HCEC 1CT (cell line): ENCODE measurements around the gene MYO1B.

Experiments
- DNase-seq: peaks from one replicate; pipeline ENCODE4 v3.0.0-alpha.2; 2017

Gene MYO1B

DNA sequence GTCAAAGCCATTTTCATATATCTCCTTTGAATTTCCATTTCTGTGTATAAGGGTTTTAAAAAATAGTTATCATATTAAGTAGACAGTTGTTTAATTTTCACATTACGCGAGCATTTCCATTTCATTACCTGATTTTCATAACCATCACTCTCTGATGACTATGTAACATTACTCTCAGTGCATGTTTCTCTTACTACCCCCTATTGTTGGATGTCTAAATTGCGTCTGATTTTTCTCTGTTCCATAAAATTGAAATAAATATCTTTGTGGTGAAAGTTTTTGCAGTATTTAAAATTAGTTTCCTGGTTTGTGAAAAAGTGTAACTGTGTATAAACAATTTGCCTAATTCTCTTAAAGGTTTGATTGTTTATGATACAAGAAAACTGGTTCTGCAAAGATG, 123.8 kb downstream of the MYO1B start:
- DNase-seq = peak; percentile 38

DNA sequence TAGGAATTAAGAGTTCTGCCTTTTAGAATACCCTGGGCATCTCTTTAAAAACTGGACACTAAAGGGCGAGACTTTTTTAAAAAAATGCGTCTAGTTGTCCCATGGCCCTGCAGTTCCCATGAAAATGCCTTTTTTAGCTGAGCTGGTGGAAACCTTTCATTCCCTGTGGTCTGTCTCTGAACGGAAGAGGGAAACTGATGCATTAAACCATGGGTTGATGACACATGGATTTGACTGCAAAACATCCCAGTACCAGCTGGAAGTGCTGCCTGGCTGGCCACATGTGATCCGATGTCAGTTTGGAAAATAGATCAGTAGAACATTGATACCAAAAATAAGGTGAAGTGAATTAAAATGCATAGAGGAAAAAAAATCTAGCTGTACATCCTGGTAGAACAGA, 129.2 kb downstream of the MYO1B start:
- DNase-seq = no peak

DNA sequence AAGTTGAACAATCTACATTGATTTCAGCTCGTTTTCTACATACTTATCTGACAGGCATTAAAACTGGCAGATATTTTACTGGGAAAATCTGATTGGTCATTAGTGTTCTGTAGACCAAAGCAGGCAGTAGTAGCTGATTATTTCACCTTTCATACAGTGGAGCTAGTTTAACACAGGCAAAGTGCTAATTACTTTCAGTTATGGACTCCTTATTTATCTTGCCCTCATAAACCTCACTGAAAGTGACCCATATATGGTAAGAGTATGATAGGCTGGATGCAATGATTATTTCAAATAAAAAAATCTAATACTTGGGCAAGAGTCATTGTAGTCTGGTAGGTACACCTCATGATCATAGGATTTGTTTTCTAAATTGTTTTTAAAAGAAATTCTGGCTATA, 129.7 kb downstream of the MYO1B start:
- DNase-seq = no peak

DNA sequence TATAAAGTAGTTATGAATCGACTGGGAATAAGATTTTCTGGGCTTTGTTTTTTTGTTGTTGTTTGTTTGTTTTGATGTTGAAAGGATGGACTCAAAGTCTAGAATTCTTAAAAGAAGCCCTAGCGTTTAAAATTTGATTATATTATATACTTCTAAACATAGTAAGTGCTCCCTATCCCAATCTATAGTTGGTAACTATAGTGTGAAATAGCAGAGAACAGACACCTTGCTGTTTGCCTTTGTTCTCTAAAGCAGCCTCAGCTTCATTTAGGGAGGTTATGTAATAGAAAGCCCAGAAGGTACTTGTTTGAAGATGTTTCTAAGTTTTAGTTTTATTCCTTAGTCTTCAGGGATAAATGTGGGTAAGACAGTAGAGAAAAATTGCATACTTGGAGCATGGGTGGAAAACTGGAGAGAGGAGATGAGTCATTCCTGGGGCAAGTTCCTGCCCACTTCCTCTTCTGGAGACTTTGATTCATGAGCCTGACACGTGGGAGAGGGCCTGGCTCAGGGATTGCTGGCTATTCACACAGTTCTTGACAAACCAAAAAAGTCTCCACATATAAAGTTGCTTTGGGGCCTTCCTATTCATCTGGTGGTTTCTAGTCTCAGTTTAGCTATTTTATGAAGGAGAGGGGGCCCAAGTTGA, 131.9 kb downstream of the MYO1B start:
- DNase-seq = peak; percentile 93

DNA sequence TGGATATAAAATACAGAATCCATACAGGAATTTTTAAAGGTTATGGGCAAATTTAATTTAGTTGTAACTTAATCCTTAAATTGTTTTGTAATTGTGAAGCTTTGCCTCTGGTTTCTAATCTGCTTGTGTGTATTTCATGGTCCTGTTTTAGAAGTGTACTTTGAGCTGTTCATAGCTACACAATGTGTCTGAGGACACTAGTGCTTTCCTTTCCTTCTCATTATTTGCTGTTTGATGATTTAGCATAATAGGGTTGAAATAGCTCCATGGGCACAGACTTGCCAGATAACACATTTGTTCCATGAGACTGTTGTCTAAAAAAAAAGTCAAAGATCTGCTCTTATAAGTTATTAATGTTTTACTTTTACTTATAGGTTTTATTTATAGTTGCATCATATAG, 134.2 kb downstream of the MYO1B start:
- no peak for DNase-seq

DNA sequence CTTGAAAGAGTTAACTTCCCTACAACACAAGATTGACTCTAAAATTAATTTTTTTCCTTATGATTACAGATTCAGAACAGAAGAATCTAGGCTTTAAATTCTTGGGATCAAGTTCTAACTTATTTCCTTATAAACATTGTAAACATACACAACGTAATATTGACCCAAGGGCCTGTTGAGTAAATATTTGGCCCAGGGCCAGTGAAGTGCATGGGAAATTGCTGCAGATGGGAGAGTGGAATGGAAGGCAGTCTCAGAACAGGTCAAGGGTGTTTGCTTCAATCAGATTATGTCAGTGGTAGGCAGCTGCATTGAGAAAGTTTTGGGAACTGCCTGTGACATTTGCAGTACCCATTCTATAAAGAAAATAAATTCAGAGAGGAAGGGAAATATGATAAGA, 137.6 kb downstream of the MYO1B start:
- peak; percentile 82 for DNase-seq

DNA sequence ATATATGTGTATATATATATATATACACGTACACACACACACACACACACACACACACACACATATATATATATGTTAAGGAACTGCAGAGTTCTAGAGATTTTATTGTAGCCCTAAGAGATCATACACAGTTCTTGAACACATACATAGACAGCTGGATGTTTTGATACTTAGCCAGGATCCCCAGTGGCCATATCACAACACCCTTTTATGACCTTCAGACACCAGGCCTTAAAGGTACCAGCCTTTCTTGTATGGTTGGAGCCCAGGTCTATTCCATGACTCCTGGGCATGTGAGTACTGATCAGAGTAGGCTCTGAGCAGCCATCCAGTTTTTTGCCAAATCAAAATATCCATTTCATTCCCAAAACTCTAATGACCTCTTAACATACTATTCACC, 138.3 kb downstream of the MYO1B start:
- no peak for DNase-seq

DNA sequence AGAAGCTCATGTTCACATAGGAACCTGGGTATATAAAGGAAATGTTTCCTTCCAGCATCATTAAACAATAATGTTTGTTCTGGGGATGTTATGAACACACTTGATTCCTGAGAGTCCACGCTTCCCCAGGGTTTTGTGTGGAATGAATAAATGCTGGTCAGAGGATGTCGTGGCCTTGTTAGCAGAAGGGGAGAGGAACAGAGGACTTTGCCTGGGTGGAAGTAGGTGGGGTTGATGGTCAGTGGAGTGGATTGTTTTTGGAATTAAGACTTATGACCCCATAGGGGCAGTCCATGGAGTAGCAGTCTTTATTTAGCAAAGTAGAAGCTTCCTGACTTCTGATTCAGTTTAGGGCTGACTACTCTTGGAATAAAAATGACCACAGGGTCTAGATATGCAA, 139.6 kb downstream of the MYO1B start:
- no peak for DNase-seq

DNA sequence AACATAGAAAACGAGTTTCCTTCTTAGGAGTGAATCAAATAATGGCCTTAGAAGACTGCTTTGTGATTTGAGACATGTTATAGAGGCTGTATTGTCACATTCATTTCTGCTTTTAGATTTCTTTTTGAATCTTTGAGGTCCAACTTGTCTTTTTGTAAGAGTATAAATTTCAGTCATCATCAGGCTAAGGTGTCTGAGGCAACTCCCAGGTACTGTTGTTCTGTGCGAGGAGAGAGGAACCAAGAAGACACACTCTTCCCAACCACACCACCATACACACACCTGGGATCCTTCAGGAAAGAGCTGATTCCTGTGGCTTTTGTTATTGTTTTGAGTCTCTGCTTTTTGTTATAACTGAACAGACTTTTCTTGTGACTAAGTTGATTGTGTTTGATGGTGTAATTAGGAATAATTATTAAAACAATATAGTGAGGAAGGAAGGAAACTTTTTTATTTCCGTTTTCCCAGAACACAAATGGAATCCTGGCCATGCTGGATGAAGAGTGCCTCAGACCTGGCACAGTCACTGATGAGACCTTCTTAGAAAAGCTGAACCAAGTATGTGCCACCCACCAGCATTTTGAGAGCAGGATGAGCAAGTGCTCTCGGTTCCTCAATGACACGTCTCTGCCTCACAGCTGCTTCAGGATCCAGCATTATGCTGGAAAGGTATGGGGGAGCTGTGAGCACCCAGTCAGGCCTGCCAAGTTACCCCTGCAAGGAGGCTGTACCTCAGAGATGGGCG, 140.4 kb downstream of the MYO1B start:
- peak; percentile 34 for DNase-seq

DNA sequence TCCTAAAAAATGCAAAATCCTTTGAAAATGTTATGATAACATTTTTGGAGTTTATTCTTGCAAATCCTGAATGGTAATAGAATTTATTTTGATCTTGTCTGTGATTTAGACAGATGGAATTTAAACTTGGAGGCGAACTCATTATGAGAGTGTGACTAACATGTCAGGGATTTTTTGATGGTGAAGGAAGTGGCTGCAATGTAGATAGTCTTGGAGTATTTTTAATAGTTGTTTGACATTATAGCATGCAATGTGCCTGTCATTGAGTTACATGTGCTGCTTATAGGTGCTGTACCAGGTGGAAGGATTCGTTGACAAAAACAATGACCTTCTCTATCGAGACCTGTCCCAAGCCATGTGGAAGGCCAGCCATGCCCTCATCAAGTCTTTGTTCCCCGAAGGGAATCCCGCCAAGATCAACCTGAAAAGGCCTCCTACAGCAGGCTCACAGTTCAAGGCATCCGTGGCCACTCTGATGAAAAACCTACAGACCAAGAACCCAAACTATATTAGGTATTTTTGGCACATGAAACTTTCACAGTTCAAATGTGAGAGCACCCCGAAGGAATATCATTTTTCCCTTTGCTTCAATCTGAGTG, 141.8 kb downstream of the MYO1B start:
- DNase-seq = peak; percentile 88

DNA sequence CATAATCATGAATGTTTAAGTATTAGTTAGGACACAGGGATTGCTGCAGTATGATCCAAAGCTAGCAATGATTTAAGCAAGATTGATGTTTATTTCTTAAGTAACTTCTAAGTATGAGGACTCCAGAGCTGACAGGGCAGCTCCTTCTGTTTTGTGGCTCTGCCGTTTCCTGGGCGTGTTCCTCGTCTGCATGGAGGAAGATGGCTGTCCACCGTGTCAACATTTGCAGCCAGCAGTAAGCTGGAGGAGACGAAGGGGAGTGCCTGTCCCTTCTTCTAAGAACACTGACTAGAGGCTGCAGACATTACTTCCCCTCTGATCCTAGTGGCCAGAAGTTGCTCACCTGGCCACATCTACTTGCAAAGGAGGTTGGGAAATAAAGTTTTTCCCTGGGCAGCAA, 144.1 kb downstream of the MYO1B start:
- no peak for DNase-seq

DNA sequence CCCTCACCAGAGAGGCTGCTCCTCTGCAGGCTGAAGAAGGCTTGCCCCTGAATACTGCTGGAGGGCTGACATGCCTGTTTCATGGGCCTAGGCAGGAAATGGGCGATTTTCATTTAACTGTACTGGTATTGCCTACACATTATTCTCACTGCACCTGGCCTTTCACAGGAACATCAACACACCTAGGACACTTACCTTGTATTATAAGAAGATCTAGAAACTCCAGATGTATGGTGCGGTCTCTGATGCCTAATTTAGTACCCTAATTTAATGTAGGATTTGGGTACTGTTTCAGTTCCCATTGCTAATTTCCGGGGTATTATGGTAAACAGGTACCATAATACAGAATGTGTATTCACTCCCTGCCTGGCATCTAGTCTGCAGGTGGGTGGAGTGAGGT, 146.0 kb downstream of the MYO1B start:
- no peak for DNase-seq

DNA sequence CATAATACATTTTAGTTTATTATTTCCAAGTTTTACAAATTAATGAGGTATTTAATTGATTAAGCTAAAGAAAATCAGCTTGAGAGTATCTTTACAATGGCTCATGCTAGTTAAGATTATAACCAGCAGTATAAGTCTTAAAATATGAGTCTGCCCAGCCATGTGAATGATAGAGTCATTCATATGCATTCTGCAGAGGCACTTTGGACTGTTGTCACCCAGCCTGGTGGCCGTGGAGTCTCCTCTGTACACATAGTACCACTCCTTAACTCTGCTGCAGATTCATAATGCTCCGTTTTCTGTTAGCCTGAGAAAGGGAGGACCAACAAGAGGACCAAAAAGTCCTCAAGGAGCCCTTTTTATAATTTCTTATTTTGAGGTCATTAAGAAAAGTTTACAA, 148.8 kb downstream of the MYO1B start:
- no peak for DNase-seq

DNA sequence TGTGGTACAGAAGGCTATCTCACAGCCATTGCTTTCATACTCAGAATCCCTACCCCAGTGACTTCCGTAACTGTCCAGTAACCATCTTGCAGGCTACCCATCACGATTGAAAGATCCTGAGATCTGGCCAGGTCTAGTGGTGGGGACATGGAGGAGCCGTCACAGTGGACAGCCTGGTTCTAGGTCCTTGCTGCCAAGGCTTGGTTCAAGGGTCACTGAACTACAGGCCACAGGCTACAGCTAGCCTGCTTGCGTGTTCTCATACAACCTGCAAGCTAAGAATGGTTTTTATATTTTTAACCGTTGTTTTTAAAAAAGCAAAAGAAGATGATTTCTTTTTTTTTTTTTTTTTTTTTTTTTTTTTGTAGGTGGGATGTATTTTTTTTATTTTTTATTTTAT, 151.6 kb downstream of the MYO1B start:
- no peak for DNase-seq

DNA sequence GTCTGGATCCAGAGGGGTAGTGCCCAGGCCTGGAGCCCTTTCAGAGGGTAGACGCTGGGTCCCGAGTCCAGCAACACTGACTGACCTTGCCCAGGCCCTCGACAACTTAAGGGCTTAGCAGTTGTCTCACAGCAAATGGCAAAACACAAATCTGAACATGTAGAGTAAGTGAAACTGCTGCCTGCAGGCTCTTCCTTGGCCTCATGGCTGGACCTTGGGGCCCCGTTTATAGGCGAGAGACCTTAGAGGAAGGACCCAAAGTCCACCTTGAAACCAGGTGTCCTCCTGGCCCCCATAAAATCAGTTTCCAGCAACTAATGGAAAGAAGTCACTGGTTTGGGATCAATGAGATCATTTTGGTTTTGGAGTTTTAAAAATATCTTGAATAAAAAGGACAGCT, 154.4 kb downstream of the MYO1B start:
- DNase-seq = no peak

DNA sequence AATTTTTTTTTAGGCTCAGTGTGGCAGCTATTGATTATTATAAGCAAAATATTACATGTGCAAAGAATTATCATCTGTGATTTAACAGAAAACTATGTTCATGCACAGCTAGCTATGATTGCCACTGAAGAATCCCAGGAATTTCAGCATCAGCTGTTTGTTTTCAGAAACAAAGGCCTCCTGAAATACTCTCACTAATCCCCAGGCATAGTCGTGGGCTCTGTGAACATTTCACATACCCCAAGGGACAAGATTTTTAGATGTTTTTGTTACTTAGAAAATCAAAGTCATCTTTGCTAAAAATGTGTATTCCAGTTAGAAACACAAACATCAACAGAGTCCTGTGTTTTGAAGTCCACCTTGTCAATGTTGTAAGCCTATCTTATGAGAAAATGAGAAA, 156.1 kb downstream of the MYO1B start:
- DNase-seq = peak; percentile 25

DNA sequence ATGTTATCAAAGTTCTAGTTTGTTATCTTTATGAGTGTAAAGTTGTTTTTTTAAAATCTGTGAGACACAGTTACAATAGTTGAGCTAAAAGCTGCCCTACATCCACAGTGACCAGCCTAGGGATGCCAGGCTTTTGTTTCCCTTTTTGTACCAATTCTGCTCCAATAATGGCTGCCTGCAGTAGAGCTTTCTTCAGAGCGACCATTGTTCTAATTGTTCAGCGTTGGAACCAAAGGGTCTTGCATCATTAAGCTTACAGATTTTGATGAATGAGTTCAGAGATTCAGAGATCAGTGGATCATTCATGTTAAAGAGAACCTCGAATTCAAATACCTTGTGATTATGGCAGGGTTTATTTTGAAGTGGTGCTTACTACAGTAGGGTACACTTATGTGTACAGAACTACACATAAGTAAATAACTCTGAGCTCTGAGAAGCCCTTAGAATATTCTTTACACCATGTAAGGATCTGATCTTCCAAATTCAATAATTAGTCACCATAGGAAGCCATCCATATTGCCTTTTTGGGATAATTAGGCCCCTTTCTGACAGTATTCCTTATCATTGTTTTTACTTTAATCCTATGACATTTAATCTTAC, 157.9 kb downstream of the MYO1B start:
- no peak for DNase-seq

DNA sequence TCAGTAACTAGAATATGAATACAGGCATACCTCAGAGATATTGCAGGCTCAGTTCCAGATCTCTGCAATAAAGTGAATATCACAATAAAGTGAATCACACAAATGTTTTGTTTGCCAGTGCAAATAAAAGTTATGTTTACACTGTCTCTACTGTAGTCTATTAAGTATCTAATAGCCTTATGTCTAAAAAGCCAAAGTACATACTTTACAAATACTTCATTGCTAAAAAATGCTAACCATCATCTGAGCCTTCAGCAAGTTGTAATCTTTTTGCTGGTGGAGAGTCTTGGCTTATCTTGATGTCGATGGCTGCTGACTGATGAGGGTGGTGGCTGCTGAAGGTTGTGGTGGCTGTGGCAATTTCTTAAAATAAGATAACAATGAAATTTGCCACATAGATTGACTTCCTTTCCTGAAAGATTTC, 159.4 kb downstream of the MYO1B start:
- DNase-seq = no peak

DNA sequence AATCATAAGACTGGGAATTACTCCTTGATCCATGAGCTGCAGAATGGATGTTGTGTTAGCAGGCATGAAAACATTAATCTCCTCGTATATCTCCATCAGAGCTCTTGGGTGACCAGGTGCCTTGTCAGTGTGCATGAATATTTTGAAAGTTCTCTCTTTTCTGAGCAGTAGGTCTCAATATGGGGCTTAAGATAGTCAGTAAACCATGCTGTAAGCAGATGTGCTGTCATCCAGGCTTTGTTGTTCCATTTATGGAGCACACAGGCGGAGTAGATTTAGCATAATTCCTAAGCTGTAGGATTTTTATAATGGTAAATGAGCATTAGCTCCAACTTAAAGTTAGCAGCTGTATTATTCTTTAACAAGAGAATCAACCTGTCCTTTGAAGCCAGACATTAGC, 160.3 kb downstream of the MYO1B start:
- DNase-seq = no peak

DNA sequence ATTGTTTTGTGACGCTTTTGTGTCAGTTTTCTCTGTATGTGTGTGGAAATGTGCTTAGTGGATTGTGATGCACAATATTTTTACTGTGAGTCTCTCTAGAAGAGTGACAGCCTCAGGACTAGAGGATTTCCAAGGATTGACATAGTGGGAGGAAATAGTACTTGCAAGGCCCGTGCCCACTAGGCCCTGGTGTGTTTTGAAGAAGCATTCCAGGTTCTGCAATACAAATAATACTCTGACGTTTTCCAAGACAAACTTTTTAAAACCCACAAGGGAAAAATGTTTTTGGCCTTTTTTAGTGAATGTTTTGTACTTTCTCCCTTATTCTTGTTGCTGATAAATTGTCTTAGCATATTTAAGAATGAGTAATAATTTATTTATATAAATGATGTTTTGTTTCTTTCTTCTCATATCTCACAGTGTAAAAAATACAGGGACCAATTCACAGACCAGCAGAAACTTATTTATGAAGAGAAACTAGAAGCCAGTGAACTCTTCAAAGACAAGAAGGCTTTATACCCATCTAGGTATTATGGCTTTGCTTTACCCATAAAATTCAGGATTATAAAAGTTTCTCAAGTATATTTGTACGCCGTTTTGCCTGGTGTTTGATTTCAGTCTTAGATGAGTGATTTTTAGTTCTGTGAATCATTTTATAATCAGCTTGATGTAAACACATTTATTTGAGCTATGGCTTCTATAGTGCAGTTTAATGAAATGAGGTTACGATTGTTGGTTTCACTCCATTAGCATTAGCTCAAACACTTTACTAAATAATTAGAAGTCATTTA, 165.6 kb downstream of the MYO1B start:
- no peak for DNase-seq

DNA sequence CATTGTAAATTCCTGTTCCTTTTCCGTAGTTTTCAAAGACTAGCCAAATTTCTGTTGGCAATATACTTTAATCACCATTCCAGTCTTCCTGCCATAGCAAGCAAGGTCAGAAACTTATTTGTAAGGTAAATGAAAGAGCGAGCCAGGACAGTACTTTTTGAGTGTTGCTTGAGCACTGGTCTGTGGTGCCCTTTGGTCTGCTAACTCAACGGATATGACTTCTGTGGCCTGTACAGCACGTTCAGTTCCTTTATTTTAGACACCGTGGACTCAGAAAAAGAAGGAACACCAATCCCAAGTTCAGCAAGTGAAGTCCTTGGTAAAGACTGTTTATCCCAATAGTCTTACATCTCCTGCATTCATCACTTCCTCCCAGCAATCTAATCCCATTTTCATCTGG, 166.3 kb downstream of the MYO1B start:
- no peak for DNase-seq

DNA sequence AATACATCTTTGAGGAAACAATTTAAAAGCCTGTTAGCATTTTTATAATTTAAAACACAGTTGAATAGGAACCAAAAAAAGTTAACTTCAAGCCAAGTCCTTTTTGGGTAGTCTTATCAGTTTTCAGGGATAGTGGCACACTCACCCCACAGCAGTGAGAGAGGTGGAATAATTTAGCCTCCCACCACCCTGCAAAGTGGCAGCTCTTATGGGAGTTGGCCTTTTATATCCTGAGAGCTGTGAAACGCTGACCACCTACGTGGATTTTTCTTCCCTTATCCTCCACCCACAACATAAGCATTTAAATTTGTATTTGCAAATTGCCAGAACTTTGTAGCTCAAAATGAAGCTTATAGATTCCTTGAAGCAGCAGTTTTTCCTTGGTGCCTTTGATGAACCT, 167.1 kb downstream of the MYO1B start:
- DNase-seq = no peak

DNA sequence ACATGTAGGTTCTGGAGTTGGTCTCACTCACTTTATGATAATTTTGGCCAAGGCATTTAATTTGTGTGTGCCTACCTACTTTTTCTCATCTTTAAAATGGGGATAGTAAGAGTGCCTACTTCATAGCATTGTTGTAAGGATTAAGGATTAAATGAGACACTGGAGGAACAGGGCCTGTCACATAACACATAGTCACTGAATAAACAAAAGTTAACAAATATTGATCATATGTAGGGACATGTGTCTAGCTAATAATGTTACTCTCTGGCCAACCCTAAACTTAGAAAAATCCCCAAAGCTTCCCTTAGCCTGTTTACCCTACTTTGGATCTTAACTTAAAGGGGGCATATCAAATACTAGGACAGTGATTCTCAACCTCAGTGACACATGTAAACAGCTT, 169.9 kb downstream of the MYO1B start:
- no peak for DNase-seq
